Measurements from ENCODE around the gene PDE8A. TPM values are rescaled to one million over a fixed set of nuclear protein-coding genes. Genes with fewer than 3 reads are reported as not detected.

PDE8A gene
- total and polyA plus RNA-seq, 11 donors: 9.4 to 21.5 (median 15.9) TPM

DNA sequence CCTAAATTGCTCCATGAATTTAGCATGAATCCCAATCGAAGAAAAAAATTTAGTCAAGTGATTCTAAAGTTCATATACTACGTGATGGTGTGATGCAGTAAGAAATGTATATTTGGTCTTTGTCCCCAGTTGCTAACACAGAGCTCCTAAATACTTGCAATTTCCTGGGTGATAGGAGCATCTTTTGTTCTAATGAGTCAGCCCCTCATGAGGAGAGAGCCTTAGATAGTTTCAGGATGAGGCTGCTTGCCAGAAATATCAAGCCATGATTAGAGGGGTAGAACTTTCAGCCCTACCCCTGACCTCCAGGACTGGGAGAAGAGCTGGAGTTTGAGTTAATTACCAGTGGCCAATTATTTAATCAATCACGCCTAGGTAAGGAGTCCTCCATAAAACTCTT, 170.2 kb downstream of the PDE8A start:
- intact Hi-C loops (cut with DNase I): no loop called here
- no peaks in the 10 kb centered on the region for H3K36me3 ChIP-seq
- DNase-seq (no peak), ATAC-seq (no peak)
- peaks cover 0 to 3% (median 0%) of the 10 kb centered on the region in 9 donors for H3K27me3 ChIP-seq
- WGBS, 4 donors: 93 to 96% (median 94%) methylated on average over 3 of the region's 3 CpGs
- H3K4me1 ChIP-seq: peaks cover 0 to 5% (median 0%) of the 10 kb centered on the region in 12 donors
- TF ChIP-seq, protein P1, sequence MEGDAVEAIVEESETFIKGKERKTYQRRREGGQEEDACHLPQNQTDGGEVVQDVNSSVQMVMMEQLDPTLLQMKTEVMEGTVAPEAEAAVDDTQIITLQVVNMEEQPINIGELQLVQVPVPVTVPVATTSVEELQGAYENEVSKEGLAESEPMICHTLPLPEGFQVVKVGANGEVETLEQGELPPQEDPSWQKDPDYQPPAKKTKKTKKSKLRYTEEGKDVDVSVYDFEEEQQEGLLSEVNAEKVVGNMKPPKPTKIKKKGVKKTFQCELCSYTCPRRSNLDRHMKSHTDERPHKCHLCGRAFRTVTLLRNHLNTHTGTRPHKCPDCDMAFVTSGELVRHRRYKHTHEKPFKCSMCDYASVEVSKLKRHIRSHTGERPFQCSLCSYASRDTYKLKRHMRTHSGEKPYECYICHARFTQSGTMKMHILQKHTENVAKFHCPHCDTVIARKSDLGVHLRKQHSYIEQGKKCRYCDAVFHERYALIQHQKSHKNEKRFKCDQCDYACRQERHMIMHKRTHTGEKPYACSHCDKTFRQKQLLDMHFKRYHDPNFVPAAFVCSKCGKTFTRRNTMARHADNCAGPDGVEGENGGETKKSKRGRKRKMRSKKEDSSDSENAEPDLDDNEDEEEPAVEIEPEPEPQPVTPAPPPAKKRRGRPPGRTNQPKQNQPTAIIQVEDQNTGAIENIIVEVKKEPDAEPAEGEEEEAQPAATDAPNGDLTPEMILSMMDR (IDR thresholded peaks at IDR 0.05): no peak
- no peaks in the 10 kb centered on the region for H3K9me3 ChIP-seq
- no peak overlapping the region for H3K4me3 ChIP-seq
- H3K27ac ChIP-seq: no peak overlapping the region

DNA sequence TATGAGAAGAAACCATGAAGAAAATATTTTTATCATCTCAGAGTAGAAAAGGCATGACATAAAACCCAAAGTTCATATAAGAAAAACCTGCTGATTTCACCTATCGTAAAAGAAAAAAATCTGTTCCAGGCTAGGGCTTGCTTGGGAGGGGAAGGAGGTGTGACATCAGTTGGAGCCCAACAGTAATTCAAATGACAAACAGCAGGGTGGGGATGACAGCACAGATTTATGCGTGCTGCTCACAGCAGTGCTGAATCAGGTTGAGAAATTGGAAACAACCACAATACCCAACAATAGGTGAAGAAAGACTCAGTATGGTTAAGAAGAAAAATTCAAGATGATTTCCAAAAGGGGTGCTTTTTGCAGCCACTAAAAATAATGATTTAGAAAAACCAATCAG, 172.4 kb downstream of the PDE8A start:
- TF ChIP-seq, protein P1 (IDR thresholded peaks at IDR 0.05): no peak
- no peak for TF ChIP-seq POLR2A (IDR thresholded peaks at IDR 0.05)
- no peaks in the 10 kb centered on the region for H3K36me3 ChIP-seq
- H3K9me3 ChIP-seq: peaks cover 0 to 6% (median 0%) of the 10 kb centered on the region in 12 donors
- peaks cover 0 to 3% (median 0%) of the 10 kb centered on the region in 9 donors for H3K27me3 ChIP-seq
- no peak overlapping the region for H3K4me3 ChIP-seq
- no peak for ATAC-seq
- DNase-seq: no peak
- no peak overlapping the region for H3K27ac ChIP-seq
- H3K4me1 ChIP-seq: peaks cover 0 to 5% (median 0%) of the 10 kb centered on the region in 12 donors
- 58 to 88% (median 79%) methylated on average over 2 of the region's 2 CpGs for WGBS, 4 donors
- intact Hi-C loops (cut with DNase I): no loop called here

DNA sequence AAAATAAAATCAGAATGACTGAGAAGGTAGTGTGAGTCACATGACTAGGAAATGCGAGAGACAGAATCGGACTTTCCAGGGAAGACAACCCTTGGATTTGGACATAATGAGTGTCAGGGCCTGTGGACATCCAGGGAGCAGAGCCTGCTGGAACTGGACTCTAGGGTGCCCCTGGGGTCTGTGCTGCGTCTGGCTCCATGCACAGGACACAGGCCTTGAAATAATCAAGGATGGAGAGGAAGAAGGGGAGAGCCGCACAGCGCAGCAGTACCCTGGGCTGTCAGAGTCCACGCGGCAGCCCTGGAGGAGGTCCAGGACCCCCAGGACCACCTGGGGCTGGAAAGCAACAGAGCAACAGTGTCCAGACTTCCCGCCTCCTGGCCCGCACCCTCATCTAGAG, 173.7 kb downstream of the PDE8A start:
- intact Hi-C loops (cut with DNase I): no loop called here
- Histone ChIP-seq H3K4me3 (no peak overlapping the region), H3K4me1 (peaks cover 0 to 5% (median 0%) of the 10 kb centered on the region in 12 donors), H3K36me3 (no peaks in the 10 kb centered on the region), H3K9me3 (peaks cover 0 to 6% (median 0%) of the 10 kb centered on the region in 12 donors), H3K27ac (peak overlapping the region in 1 of 12 donors; percentile 29), H3K27me3 (peaks cover 0 to 3% (median 0%) of the 10 kb centered on the region in 9 donors)
- no peak for ATAC-seq
- WGBS, 4 donors: 54 to 65% (median 60%) methylated on average over 9 of the region's 9 CpGs
- TF ChIP-seq, protein P1 (IDR thresholded peaks at IDR 0.05): no peak
- TF ChIP-seq POLR2A (IDR thresholded peaks at IDR 0.05): no peak
- DNase-seq: no peak

DNA sequence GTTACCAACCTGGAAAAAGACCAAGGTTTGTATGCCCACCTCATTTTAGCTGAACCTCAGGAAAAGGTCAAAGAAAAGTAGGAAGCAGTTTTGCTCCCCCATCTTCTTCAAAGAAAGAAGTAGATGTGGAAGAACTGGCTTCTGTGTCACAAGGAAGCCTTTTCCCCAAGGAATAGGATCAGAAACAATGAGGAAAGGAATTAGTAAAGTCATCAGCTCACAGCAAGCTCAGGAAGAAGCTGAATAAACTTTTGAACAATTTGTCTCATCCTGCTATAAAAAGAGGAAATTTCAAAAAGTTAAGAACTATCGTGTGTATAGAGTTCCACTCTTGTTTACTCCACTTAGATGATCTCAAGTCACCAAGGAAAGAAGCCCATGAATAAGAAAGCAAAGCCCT, 174.2 kb downstream of the PDE8A start:
- peaks cover 0 to 5% (median 0%) of the 10 kb centered on the region in 12 donors for H3K4me1 ChIP-seq
- ATAC-seq (peak in 1 of 4 donors; percentile 64), DNase-seq (no peak)
- H3K27me3 ChIP-seq: no peaks in the 10 kb centered on the region
- peaks cover 0 to 6% (median 0%) of the 10 kb centered on the region in 12 donors for H3K9me3 ChIP-seq
- H3K27ac ChIP-seq: peak overlapping the region in 1 of 12 donors; percentile 29
- 46 to 61% (median 56%) methylated on average over 1 of the region's 1 CpG for WGBS, 4 donors
- TF ChIP-seq POLR2A (IDR thresholded peaks at IDR 0.05): no peak
- TF ChIP-seq, protein P1 (IDR thresholded peaks at IDR 0.05): no peak
- H3K4me3 ChIP-seq: no peak overlapping the region
- H3K36me3 ChIP-seq: no peaks in the 10 kb centered on the region
- intact Hi-C loops (cut with DNase I): no loop called here
